HG03060 (cell line): Measurements from ENCODE around the gene GMCL1.

Experiments
- ATAC-seq: cut with Tn5 transposase; IDR thresholded peaks from one replicate; pipeline ENCODE4 v1.9.1; 2021; ENCODE audit warnings: low read depth, moderate number of reproducible peaks; ENCODE audit not compliant: unreplicated experiment

The GMCL1 gene

DNA sequence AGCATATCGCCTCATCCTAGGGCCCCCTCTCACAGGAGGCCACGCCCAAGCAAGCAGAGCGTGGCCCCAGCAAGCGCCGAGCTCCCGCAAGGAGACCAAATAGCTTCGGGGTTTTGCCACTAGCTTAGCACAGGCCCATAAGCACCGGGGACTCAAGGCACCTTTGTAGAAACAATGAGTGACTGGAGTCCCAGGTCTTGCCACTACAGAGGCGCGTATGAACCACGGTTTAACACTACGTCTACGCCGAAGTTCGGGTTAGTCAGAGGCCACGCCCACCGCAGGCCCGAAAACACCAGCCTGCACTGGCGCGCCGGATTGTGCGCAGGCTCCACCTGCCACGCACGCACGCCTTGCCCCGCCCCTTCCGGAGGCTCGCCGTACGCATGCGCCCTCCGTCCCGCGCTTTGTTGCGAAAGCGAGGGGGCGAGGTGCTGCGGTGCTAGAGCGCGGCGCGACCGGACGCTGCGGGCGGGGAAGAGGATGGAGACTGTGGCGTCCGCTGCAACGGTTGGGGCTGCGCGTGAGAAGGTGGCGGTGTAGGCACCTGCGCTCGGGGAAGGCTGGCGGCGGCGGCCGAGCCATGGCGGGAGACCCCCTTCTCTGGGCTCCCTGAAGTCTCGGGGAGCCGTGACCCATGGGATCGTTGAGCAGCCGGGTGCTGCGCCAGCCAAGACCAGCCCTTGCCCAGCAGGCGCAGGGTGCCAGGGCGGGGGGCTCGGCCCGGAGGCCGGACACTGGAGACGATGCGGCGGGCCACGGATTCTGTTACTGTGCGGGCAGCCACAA, at the start of gene GMCL1:
Gene GMCL1, plus strand, starts transcription at position 405 of the 789 bp plus-strand sequence. Its CDS starts 233 bp downstream, at position 638.
- ATAC-seq: peak; percentile 81

- no peak for ATAC-seq
Measured at GRCh38 chr2:69780921-69781320, 48.5 kb upstream of the GMCL1 start.

- no peak for ATAC-seq
Measured at GRCh38 chr2:69781321-69782248, 47.9 kb upstream of the GMCL1 start.

- no peak for ATAC-seq
Measured at GRCh38 chr2:69784228-69784627, 45.2 kb upstream of the GMCL1 start.

- ATAC-seq: no peak
Measured at GRCh38 chr2:69785358-69785757, 44.1 kb upstream of the GMCL1 start.

DNA sequence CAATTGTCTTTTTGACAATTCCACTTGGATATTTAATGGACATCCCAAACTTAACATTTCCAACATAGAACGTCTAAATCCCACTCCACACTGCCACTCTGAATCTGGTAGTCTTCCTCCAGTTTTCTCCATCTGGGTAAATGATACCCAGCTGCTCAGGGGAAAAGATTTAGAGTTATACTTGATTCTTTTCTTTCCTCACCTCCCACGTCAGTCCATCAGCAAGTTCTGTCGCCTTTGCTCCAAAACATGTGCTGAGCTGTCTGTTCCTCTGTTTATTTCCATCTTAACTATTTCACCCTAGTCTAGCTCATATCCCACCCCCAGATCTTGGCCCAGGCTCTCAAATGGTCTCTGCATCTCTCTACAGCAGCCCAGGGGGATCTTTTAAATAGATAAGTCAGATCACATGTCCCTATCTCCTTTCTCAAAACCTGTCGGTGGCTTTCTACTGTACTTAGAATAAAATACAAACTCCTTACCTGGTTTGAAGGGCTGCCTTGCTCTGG, 43.4 kb upstream of the GMCL1 start:
- no peak for ATAC-seq

DNA sequence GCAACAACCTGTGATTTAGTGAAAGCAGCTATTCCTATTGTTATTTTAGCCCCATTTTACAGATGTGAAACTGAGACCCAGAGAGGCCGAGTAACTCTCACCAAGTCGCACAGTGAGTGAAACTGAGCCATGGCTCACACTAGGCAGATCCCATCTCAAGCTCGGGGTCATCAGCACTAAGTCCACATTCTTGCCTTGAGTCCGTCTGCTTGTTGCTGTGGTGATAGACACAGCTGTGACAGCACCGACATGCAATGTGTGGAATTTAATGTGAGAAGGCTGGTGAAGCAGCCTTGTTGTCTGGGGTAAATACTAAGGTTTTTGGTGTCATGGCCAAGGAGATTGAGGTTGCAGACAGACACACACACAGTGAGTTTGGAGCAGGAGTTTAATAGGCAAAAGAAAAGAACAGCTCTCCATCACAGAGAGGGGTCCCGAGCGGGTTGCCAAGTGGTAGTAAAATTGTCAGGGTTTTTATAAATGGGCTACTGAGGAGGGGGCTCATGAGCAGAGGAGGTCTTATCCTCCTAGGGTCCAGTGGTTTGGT, 40.2 kb upstream of the GMCL1 start:
- ATAC-seq: no peak

DNA sequence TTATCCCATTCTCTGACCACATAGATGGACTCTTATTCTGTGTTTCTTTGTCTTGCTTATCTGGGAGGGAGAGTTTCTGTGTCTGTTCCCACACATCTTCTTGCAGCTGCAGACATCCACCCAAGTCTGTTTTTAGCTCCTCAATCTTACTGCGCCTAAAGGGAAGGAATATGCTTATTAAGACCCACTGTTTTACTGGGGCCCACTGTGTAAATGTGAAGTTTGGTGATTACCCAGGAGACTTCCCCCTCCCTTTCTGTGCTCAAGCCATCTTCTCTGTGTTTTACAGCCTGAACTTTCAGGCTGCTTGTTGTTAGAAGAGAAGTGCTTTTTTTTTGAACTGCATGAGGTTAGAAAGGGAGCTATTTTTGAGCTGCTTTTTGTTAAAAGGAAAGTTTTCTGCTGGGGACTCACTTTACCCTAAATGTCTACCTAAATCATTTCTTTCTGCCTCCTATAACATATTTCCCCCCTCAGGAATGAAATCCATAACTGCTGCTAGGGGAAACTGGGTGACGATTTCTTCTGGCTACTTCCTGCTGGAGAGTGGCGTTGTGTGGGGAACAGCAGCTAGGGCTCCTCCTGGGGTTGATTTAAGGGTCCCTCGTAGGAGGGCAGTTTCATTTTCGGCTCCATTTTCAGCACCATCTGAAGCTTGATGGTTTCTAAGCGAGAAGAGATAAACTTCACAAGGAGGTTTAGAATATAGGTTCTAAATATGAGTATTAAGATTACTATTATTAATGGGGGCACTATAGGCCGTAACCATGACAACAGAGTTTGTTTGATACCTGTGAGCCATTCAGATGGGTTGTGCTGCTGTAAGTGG, 39.5 kb upstream of the GMCL1 start:
- no peak for ATAC-seq

DNA sequence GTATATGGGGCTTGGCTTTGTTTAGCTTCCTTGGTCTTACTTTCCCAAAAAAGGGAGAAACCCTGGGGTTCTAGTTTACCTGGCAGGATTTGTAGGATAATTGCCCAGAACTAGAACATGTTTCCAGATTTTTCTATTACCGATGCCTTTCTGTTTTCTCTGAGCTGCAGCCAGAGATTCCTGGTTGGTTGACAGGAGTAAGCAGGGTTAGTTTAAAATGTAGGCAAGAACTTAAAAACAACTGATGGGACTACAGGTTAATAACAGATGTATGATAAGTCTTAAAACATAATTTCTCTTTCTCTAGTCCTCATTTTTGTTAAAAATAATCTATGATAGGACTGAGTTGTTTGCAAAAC, 38.9 kb upstream of the GMCL1 start:
- ATAC-seq: no peak

DNA sequence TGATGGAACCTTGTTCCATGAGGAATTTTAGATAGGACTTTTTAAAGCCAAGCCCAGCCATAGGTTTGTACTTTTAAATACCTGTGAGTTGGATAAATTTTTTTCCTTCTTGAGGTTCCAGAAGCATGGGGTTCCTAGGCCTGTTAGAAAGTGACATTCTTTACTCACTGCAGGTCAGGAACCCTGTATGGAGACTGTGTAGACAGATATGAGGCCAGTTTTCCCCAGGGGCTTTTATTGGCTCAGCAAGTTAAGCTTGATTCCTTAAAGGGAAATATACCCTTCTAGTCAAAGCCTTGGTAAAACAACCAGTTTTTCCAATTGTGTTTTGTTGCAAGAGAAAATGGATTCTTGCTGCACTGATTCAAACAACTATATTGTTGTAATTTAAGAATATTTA, 38.4 kb upstream of the GMCL1 start:
- ATAC-seq: no peak

DNA sequence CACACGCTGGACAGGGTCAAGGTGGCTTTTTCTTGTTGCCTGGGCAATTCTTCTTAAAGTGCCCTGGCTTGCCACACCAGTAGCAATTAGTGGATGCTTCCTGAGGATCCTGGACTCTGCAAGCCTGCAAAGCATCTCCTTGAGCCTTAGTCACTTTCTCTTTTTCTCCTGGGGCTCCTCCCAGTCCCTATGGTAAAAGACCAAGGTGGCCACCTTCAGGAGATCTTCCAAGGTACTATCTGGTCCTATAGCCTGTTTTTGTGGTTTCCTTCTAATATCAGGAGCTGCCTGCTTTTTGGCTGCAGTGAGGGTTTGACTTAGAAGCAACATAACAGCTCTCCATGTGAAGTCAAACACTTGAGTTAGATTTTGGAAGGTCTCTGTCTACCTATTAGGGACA, 33.3 kb upstream of the GMCL1 start:
- ATAC-seq: no peak

GRCh38 chr2:69797235-69797634, 32.2 kb upstream of the GMCL1 start:
- ATAC-seq: no peak

DNA sequence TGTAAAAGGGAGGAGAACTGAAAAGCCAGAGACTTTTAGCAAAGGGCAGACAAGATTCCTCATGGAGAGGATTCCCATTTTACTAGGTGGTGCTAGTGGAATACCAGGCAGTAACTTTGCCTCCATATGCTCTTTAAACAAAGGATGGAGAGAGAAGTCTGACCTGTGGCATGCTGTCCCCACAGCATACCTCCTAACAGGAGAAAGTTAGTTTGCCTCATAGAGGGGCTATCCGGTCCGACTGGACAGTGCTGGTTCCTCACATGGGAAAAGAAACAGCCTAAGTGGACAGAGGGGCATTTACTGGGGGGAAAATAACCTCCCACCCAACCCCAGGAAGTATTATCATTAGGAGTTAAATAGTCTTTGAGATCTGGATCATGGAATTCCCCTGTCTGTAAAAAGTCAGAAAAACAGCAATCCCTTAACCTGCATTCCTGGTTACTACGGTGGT, 31.6 kb upstream of the GMCL1 start:
- no peak for ATAC-seq

DNA sequence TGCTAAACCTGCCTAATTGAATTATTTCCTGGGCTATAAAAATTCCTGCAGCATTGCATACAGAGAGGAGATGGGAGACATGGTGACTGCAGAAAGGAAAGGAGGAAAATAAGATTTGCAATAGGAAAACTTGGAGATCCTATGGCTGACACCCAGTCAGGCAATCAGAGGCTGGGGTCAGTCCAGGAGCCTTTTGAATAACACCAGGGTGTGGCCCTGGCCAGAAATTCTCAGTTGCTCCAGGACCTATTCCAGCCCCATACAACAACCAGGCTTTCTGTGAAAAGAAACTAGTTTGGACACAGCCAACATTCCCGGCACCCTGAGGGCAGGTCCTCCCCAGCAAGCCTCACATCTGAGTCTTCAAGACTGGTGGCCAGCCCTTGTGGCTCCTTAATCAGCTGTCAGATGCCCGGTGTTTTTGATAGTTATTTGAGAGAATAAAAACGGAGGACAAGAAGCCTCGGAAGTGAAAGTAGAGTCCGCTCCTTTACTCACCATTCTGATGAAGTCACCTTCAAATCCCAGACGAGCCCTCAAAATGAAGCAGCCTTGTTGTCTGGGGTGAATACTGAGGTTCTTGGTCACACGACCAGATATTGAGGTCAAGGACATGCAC, 31.1 kb upstream of the GMCL1 start:
- ATAC-seq: no peak

GRCh38 chr2:69798909-69799526, 30.4 kb upstream of the GMCL1 start:
- ATAC-seq: peak; percentile 32

DNA sequence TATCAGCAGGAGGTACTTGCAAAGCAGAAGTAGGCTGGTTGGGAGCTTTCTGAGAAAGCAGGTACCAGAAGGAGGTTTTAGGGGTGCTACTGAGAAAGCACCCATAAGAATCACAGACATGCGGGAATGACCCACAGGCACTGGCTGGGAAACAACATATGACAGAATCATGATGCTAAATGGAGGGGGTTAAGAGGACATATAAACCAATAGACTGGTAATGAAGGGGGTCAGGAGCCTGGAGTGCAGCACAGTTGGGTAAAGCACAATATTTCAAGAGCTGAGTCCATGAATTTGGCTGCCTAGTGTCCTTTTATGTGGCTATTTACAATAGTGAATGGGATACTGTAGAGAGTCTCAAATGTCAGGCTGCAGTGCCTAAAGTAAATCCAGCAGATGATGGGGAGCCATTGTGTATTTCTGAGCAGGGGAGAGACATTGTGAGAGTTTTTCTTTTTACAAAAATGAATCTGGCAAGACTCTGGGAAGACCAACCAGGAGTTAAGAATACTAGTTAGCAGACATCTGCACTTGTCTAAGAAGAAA, 27.6 kb upstream of the GMCL1 start:
- ATAC-seq: no peak

- peak; percentile 39 for ATAC-seq
Measured at GRCh38 chr2:69802781-69803367, 26.6 kb upstream of the GMCL1 start.

GRCh38 chr2:69804416-69804815, 25.0 kb upstream of the GMCL1 start:
- no peak for ATAC-seq

- ATAC-seq: no peak
Measured at GRCh38 chr2:69805887-69806286, 23.6 kb upstream of the GMCL1 start.
